AG04449 (cell line): ENCODE data around the gene OTOF.

Source experiments
- CTCF ChIA-PET: fragments of 350-600 bp; formaldehyde crosslinking; extraction: SDS; loops from one replicate; lab custom pipeline; 2021; ENCODE audit warnings: antibody characterized with exemption; lab: Yijun Ruan, JAX
- POLR2A ChIA-PET: fragments of 400-600, 350-600 bp; formaldehyde crosslinking; extraction: SDS; loops from one replicate; lab custom pipeline; 2020; ENCODE audit warnings: antibody characterized with exemption, inconsistent platforms; lab: Yijun Ruan, JAX
- DNase-seq: peaks from one replicate; pipeline ENCODE4 v3.0.0-alpha.2; 2010; ENCODE audit warnings: low read depth, low spot score
- H3K4me3 ChIP-seq: 2 replicates; pipeline ENCODE4 v1.5.1; 2011; ENCODE audit warnings: low read depth, mild to moderate bottlenecking, control low read depth, low read length
- CTCF ChIP-seq: IDR thresholded peaks from one replicate; pipeline ENCODE4 v1.5.1; 2011; ENCODE audit warnings: mild to moderate bottlenecking, moderate library complexity, low read length, control low read depth, inconsistent platforms; ENCODE audit not compliant: insufficient read depth; ENCODE audit errors: missing control alignments

Gene OTOF

GRCh38 chr2:26478366-26478765 lies 442 bp upstream of the OTOF start:
- DNase-seq: no peak
- ChIA-PET POLR2A (no interaction called here), CTCF (interaction anchor here (0.7 to 2.6 kb wide), 5 partner anchors 9 to 100 kb away, joined by 3 to 7 read pairs (median 3); no protein-coding TSS in a partner anchor)
- H3K4me3 ChIP-seq: no peak overlapping the region
- TF ChIP-seq CTCF: no peak

GRCh38 chr2:26477126-26477910 lies 606 bp downstream of the OTOF start:
- DNase-seq: no peak
- POLR2A ChIA-PET: no interaction called here
- CTCF ChIA-PET: interaction anchor here (1.1 to 2.6 kb wide), 4 partner anchors 8 to 147 kb away, joined by 3 to 7 read pairs (median 5); no protein-coding TSS in a partner anchor
- TF ChIP-seq CTCF: no peak
- H3K4me3 ChIP-seq: no peak overlapping the region

- no peak overlapping the region for H3K4me3 ChIP-seq
- no peak for DNase-seq
- no peak for TF ChIP-seq CTCF
- CTCF ChIA-PET: interaction anchor here (1.1 to 1.5 kb wide), 2 partner anchors 8 to 146 kb away, joined by 3 read pairs; no protein-coding TSS in a partner anchor
- POLR2A ChIA-PET: no interaction called here
Measured at GRCh38 chr2:26475832-26476501, 2.0 kb downstream of the OTOF start.

GRCh38 chr2:26475037-26475436 lies 2.9 kb downstream of the OTOF start:
- H3K4me3 ChIP-seq: no peak overlapping the region
- ChIA-PET CTCF (interaction anchor here (0.6 to 1.5 kb wide), 2 partner anchors 7 to 8 kb away, joined by 3 read pairs; no protein-coding TSS in a partner anchor), POLR2A (no interaction called here)
- no peak for DNase-seq
- no peak for TF ChIP-seq CTCF

GRCh38 chr2:26474261-26474785 lies 3.6 kb downstream of the OTOF start:
- DNase-seq: no peak
- H3K4me3 ChIP-seq: no peak overlapping the region
- ChIA-PET POLR2A (no interaction called here), CTCF (no interaction called here)
- no peak for TF ChIP-seq CTCF

- no peak overlapping the region for H3K4me3 ChIP-seq
- no peak for TF ChIP-seq CTCF
- ChIA-PET CTCF (no interaction called here), POLR2A (no interaction called here)
- DNase-seq: no peak
Measured at GRCh38 chr2:26473796-26474195, 4.1 kb downstream of the OTOF start.
